ENCODE measurements around the gene SSC4D.

DNA sequence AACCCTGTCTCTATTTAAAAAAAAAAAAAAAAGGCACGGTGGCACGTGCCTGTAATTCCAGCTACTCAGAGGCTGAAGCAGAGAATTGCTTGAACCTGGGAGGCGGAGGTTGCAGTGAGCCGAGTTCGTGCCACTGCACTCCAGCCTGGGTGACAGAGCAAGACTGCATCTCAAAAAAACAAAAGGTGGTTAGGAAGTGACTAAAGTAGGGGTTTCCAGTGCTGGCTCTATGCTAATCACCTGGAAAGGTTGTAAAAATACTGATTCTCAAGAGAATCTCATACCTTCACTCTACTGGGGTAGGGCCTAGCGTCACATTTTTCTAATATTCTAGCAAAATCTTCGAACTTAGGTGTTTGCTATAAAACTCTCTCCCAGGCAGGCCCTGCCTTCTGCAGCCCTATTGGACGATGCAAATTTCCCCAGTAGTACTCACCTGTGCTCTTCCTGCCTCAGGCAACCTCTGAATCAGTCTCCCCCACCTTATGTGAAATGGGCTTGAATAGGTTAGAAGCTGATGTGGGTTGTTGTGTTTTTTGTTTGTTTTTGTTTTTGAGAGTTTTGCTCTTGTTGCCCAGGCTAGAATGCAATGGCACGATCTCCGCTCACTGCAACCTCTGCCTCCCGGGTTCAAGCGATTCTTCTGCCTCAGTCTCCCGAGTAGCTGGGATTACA lies 18.8 kb upstream of the SSC4D start:
- TF ChIP-seq, protein P1, sequence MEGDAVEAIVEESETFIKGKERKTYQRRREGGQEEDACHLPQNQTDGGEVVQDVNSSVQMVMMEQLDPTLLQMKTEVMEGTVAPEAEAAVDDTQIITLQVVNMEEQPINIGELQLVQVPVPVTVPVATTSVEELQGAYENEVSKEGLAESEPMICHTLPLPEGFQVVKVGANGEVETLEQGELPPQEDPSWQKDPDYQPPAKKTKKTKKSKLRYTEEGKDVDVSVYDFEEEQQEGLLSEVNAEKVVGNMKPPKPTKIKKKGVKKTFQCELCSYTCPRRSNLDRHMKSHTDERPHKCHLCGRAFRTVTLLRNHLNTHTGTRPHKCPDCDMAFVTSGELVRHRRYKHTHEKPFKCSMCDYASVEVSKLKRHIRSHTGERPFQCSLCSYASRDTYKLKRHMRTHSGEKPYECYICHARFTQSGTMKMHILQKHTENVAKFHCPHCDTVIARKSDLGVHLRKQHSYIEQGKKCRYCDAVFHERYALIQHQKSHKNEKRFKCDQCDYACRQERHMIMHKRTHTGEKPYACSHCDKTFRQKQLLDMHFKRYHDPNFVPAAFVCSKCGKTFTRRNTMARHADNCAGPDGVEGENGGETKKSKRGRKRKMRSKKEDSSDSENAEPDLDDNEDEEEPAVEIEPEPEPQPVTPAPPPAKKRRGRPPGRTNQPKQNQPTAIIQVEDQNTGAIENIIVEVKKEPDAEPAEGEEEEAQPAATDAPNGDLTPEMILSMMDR (IDR thresholded peaks at IDR 0.05 in 8 of 11, conservative IDR thresholded peaks at IDR 0.05 in 3 of 11) = no peak
- no peak for TF ChIP-seq POLR2A (IDR thresholded peaks at IDR 0.05)
- TF ChIP-seq POLR2AphosphoS5 (IDR thresholded peaks at IDR 0.05) = no peak

Data from spleen (tissue), 7 donors.